Stimulated activated CD4-positive, alpha-beta T cell treated with anti-CD3 and anti-CD28 coated beads, TNF-alpha, amount 100 ng/mL, for 4 hours (primary cell): ENCODE data around the gene OR4A5.
"Not testable (repeated sequence)": the region's sequence is repeated elsewhere in the genome, so short reads cannot be mapped to it uniquely, and the experiment has no call there.

Source experiments
- DNase-seq, 3 experiments: peaks; one replicate each; pipeline ENCODE4 v3.0.0-alpha.2; 2020; ENCODE audit warnings: low read depth in 3 of 3

OR4A5 gene, protein sequence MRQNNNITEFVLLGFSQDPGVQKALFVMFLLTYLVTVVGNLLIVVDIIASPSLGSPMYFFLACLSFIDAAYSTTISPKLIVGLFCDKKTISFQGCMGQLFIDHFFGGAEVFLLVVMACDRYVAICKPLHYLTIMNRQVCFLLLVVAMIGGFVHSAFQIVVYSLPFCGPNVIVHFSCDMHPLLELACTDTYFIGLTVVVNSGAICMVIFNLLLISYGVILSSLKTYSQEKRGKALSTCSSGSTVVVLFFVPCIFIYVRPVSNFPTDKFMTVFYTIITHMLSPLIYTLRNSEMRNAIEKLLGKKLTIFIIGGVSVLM

DNA sequence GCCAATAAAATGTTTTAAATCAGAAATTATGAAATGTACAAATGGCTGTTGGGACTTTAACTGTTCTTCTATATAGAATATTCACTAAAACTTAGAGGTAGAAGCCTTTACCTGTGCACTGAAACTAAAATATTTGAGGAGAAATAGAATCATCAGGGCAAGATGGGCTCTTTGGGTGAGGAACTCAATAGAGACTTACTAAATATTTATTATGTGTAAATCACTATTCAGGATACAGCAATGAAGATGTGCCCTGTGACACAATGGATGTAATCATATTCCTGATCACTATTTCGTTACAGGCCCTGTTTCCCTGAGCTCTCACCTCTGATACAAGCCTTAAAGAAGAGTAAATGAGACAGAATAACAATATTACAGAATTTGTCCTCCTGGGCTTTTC is at the start of gene OR4A5:
Gene OR4A5 (plus strand): TSS at position 301 of the 400 bp plus-strand sequence. CDS start 53 bp downstream, at position 354.
- DNase-seq: not testable (repeated sequence)

DNA sequence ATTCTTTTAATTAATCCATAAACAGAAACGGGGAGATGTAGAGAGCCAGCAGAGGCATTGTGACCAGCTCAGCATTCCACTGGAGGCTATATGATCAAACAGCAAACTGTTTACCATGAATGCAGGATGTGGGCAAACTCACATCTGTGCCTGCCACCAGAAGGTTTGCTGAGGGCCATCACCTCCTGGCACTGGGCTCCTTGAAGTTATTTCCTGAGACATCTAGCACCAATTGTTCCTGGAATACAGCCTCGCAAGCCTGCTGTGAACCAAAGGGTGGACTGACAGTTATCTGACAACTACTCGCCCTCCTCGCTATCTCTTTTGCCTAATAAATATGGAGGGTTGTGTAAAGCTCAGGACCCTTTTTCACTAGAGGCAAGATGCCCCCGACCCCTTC is 13.5 kb downstream of the OR4A5 start:
- DNase-seq: not testable (repeated sequence)
